ENCODE results near the gene ZNF8.

Gene ZNF8

GRCh38 chr19:58294743-58295374 lies 16.1 kb downstream of the ZNF8 start:
- Histone ChIP-seq H3K4me2 (ENCODE audit: low read length, poor library complexity, severe bottlenecking) (no peak overlapping the region), H3K4me1 (ENCODE audit: control insufficient read depth, insufficient read depth, low read depth, low read length) (no peaks in the 10 kb centered on the region), H3K9ac (ENCODE audit: low read length) (no peak overlapping the region), H2BK15ac (ENCODE audit: low read depth, poor library complexity, severe bottlenecking) (no peak overlapping the region), H2AFZ (ENCODE audit: low read depth, low read length) (no peak overlapping the region), H3K27ac (ENCODE audit: low read length, poor library complexity, severe bottlenecking) (no peak overlapping the region), H3K4me3 (ENCODE audit: insufficient read depth in 1 of 2, low read depth in 1 of 2, low read length in 2 of 2) (peak overlapping the region in 1 of 2 experiments; percentile 56), H3K18ac (ENCODE audit: low read depth in 1 of 2, low read length in 2 of 2) (no peak overlapping the region), H2AK5ac (ENCODE audit: low read length, severe bottlenecking) (no peak overlapping the region), H3K4ac (ENCODE audit: low read depth in 1 of 2, low read length in 2 of 2) (no peak overlapping the region), H3K36me3 (ENCODE audit: control insufficient read depth in 1 of 2, insufficient read depth in 2 of 2, low read depth in 1 of 2, low read length in 2 of 2) (peaks cover 85% of the 10 kb centered on the region in 2 experiments), H2BK120ac (ENCODE audit: low read depth, low read length) (no peak overlapping the region), H2BK5ac (ENCODE audit: low read depth, low read length, poor library complexity, severe bottlenecking) (no peak overlapping the region), H4K8ac (ENCODE audit: low read length) (no peak overlapping the region), H4K91ac (ENCODE audit: low read length) (no peak overlapping the region), H2BK12ac (ENCODE audit: low read length in 2 of 2) (no peak overlapping the region), H3K27me3 (ENCODE audit: control insufficient read depth in 1 of 2, insufficient read depth in 1 of 2, low read length in 2 of 2) (no peaks in the 10 kb centered on the region), H3K9me3 (ENCODE audit: control insufficient read depth, low read length) (peaks cover 84% of the 10 kb centered on the region), H3K14ac (ENCODE audit: low read length in 2 of 2) (no peak overlapping the region), H3K79me1 (replicated peaks; ENCODE audit: low read length, poor library complexity, severe bottlenecking) (peaks cover 60% of the 10 kb centered on the region), H3K23ac (ENCODE audit: low read length in 2 of 2) (no peak overlapping the region)
- DNase-seq = no peak
- over 99% methylated on average over 22 of the region's 22 CpGs for WGBS

GRCh38 chr19:58296104-58296503 lies 17.3 kb downstream of the ZNF8 start:
- Histone ChIP-seq H3K23ac (ENCODE audit: low read length in 2 of 2) (no peak overlapping the region), H2BK15ac (ENCODE audit: low read depth, poor library complexity, severe bottlenecking) (no peak overlapping the region), H2BK120ac (ENCODE audit: low read depth, low read length) (no peak overlapping the region), H3K4me2 (ENCODE audit: low read length, poor library complexity, severe bottlenecking) (no peak overlapping the region), H3K79me1 (replicated peaks; ENCODE audit: low read length, poor library complexity, severe bottlenecking) (peaks cover 66% of the 10 kb centered on the region), H3K18ac (ENCODE audit: low read depth in 1 of 2, low read length in 2 of 2) (no peak overlapping the region), H3K14ac (ENCODE audit: low read length in 2 of 2) (no peak overlapping the region), H3K36me3 (ENCODE audit: control insufficient read depth in 1 of 2, insufficient read depth in 2 of 2, low read depth in 1 of 2, low read length in 2 of 2) (peaks cover 87 to 88% of the 10 kb centered on the region in 2 experiments), H3K4me3 (ENCODE audit: insufficient read depth in 1 of 2, low read depth in 1 of 2, low read length in 2 of 2) (peak overlapping the region in 1 of 2 experiments; percentile 56), H3K27me3 (ENCODE audit: control insufficient read depth in 1 of 2, insufficient read depth in 1 of 2, low read length in 2 of 2) (no peaks in the 10 kb centered on the region), H3K9me3 (ENCODE audit: control insufficient read depth, low read length) (peaks cover 87% of the 10 kb centered on the region), H2BK12ac (ENCODE audit: low read length in 2 of 2) (no peak overlapping the region), H3K9ac (ENCODE audit: low read length) (no peak overlapping the region), H4K91ac (ENCODE audit: low read length) (no peak overlapping the region), H2AK5ac (ENCODE audit: low read length, severe bottlenecking) (no peak overlapping the region), H4K8ac (ENCODE audit: low read length) (no peak overlapping the region), H3K27ac (ENCODE audit: low read length, poor library complexity, severe bottlenecking) (no peak overlapping the region), H2AFZ (ENCODE audit: low read depth, low read length) (no peak overlapping the region), H3K4ac (ENCODE audit: low read depth in 1 of 2, low read length in 2 of 2) (no peak overlapping the region), H3K4me1 (ENCODE audit: control insufficient read depth, insufficient read depth, low read depth, low read length) (no peaks in the 10 kb centered on the region), H2BK5ac (ENCODE audit: low read depth, low read length, poor library complexity, severe bottlenecking) (no peak overlapping the region)
- DNase-seq = no peak
- 100% methylated on average over 7 of the region's 7 CpGs for WGBS

- Histone ChIP-seq H2AK5ac (ENCODE audit: low read length, severe bottlenecking) (no peak overlapping the region), H3K9me3 (ENCODE audit: control insufficient read depth, low read length) (peaks cover 51% of the 10 kb centered on the region), H2AFZ (ENCODE audit: low read depth, low read length) (no peak overlapping the region), H2BK120ac (ENCODE audit: low read depth, low read length) (no peak overlapping the region), H4K91ac (ENCODE audit: low read length) (no peak overlapping the region), H3K27ac (ENCODE audit: low read length, poor library complexity, severe bottlenecking) (no peak overlapping the region), H2BK5ac (ENCODE audit: low read depth, low read length, poor library complexity, severe bottlenecking) (no peak overlapping the region), H3K23ac (ENCODE audit: low read length in 2 of 2) (no peak overlapping the region), H3K4me3 (ENCODE audit: insufficient read depth in 1 of 2, low read depth in 1 of 2, low read length in 2 of 2) (peak overlapping the region in 1 of 2 experiments; percentile 13), H3K27me3 (ENCODE audit: control insufficient read depth in 1 of 2, insufficient read depth in 1 of 2, low read length in 2 of 2) (no peaks in the 10 kb centered on the region), H2BK15ac (ENCODE audit: low read depth, poor library complexity, severe bottlenecking) (peak overlapping the region; percentile 4), H3K4me2 (ENCODE audit: low read length, poor library complexity, severe bottlenecking) (no peak overlapping the region), H3K79me1 (replicated peaks; ENCODE audit: low read length, poor library complexity, severe bottlenecking) (peaks cover 39% of the 10 kb centered on the region), H3K36me3 (ENCODE audit: control insufficient read depth in 1 of 2, insufficient read depth in 2 of 2, low read depth in 1 of 2, low read length in 2 of 2) (peaks cover 49 to 61% of the 10 kb centered on the region in 2 experiments), H2BK12ac (ENCODE audit: low read length in 2 of 2) (no peak overlapping the region), H3K18ac (ENCODE audit: low read depth in 1 of 2, low read length in 2 of 2) (no peak overlapping the region), H3K4ac (ENCODE audit: low read depth in 1 of 2, low read length in 2 of 2) (no peak overlapping the region), H3K4me1 (ENCODE audit: control insufficient read depth, insufficient read depth, low read depth, low read length) (no peaks in the 10 kb centered on the region), H3K9ac (ENCODE audit: low read length) (no peak overlapping the region), H4K8ac (ENCODE audit: low read length) (no peak overlapping the region), H3K14ac (ENCODE audit: low read length in 2 of 2) (no peak overlapping the region)
- 95% methylated on average over 7 of the region's 7 CpGs for WGBS
- no peak for DNase-seq
Measured at GRCh38 chr19:58300620-58301019, 21.9 kb downstream of the ZNF8 start.

GRCh38 chr19:58304255-58304654 lies 25.5 kb downstream of the ZNF8 start:
- Histone ChIP-seq H3K14ac (ENCODE audit: low read length in 2 of 2) (no peak overlapping the region), H4K8ac (ENCODE audit: low read length) (no peak overlapping the region), H3K23ac (ENCODE audit: low read length in 2 of 2) (no peak overlapping the region), H3K9ac (ENCODE audit: low read length) (peak overlapping the region; percentile 98), H2AFZ (ENCODE audit: low read depth, low read length) (no peak overlapping the region), H3K27me3 (ENCODE audit: control insufficient read depth in 1 of 2, insufficient read depth in 1 of 2, low read length in 2 of 2) (no peaks in the 10 kb centered on the region), H3K4ac (ENCODE audit: low read depth in 1 of 2, low read length in 2 of 2) (no peak overlapping the region), H3K4me2 (ENCODE audit: low read length, poor library complexity, severe bottlenecking) (no peak overlapping the region), H3K36me3 (ENCODE audit: control insufficient read depth in 1 of 2, insufficient read depth in 2 of 2, low read depth in 1 of 2, low read length in 2 of 2) (peaks cover 32 to 60% of the 10 kb centered on the region in 2 experiments), H3K4me1 (ENCODE audit: control insufficient read depth, insufficient read depth, low read depth, low read length) (peaks cover 3% of the 10 kb centered on the region), H3K18ac (ENCODE audit: low read depth in 1 of 2, low read length in 2 of 2) (no peak overlapping the region), H2BK5ac (ENCODE audit: low read depth, low read length, poor library complexity, severe bottlenecking) (no peak overlapping the region), H4K91ac (ENCODE audit: low read length) (no peak overlapping the region), H2BK120ac (ENCODE audit: low read depth, low read length) (no peak overlapping the region), H2BK15ac (ENCODE audit: low read depth, poor library complexity, severe bottlenecking) (no peak overlapping the region), H3K79me1 (replicated peaks; ENCODE audit: low read length, poor library complexity, severe bottlenecking) (peaks cover 41% of the 10 kb centered on the region), H3K4me3 (ENCODE audit: insufficient read depth in 1 of 2, low read depth in 1 of 2, low read length in 2 of 2) (peak overlapping the region in 1 of 2 experiments; percentile 99), H2AK5ac (ENCODE audit: low read length, severe bottlenecking) (no peak overlapping the region), H2BK12ac (ENCODE audit: low read length in 2 of 2) (no peak overlapping the region), H3K9me3 (ENCODE audit: control insufficient read depth, low read length) (peaks cover 24% of the 10 kb centered on the region), H3K27ac (ENCODE audit: low read length, poor library complexity, severe bottlenecking) (no peak overlapping the region)
- whole genome bisulfite sequencing = 77% methylated on average over 7 of the region's 7 CpGs
- no peak for DNase-seq
